ENCODE data around the gene MICALL2.

The MICALL2 gene

DNA sequence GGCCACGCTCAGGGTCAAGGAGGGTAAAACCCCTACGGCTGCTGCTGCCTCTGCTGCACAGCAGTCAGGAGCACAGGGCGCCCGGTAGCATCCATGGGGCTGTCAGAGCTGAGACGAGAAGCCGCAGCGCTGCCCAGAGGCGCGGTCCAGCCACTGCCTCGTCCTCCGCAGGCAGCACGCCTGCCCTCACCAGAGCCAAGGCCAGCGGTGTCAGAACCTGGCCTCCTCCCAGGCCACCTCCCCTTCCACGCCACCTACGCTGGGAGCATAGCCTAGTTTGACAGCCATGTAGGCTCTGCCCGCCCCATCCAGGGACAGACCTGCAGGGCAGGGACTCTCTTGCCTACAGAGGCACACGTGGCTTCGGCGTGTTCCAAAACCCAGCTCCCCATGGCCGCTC lies 28.7 kb upstream of the MICALL2 start:
- TF ChIP-seq, protein P1, sequence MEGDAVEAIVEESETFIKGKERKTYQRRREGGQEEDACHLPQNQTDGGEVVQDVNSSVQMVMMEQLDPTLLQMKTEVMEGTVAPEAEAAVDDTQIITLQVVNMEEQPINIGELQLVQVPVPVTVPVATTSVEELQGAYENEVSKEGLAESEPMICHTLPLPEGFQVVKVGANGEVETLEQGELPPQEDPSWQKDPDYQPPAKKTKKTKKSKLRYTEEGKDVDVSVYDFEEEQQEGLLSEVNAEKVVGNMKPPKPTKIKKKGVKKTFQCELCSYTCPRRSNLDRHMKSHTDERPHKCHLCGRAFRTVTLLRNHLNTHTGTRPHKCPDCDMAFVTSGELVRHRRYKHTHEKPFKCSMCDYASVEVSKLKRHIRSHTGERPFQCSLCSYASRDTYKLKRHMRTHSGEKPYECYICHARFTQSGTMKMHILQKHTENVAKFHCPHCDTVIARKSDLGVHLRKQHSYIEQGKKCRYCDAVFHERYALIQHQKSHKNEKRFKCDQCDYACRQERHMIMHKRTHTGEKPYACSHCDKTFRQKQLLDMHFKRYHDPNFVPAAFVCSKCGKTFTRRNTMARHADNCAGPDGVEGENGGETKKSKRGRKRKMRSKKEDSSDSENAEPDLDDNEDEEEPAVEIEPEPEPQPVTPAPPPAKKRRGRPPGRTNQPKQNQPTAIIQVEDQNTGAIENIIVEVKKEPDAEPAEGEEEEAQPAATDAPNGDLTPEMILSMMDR (IDR thresholded peaks at IDR 0.05; ENCODE audit: low read depth, low read length), result no peak
- H3K27me3 ChIP-seq, result no peaks in the 10 kb centered on the region
- H3K36me3 ChIP-seq, result peaks cover 48% of the 10 kb centered on the region
- no peaks in the 10 kb centered on the region for H3K4me1 ChIP-seq
- H3K9me3 ChIP-seq, result no peaks in the 10 kb centered on the region
- no peak overlapping the region for H3K4me3 ChIP-seq (ENCODE audit: low read depth, low read length)
- DNase-seq, result no peak

DNA sequence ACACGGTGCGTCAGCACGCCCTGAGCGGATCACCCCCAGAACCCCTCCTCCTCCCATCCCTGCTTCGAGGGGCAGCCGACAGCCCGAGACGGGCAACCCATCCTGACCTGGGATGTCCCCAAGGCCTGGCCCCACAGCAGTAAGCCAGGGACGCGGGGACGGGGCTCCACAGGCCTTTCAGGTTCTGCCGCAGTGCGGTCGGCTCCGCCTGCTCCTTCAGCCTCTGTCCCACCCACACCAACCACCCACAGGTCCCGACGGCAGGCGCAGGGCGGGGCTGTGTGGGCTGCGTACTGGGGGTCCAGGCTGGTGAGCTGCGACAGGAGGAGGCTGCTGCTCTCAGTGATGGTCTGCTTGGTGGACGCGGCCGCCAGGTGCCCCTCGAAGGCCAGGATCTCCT lies 28.2 kb upstream of the MICALL2 start:
- H3K36me3 ChIP-seq, result peaks cover 53% of the 10 kb centered on the region
- no peak overlapping the region for H3K4me3 ChIP-seq (ENCODE audit: low read depth, low read length)
- TF ChIP-seq, protein P1 (IDR thresholded peaks at IDR 0.05; ENCODE audit: low read depth, low read length), result no peak
- no peaks in the 10 kb centered on the region for H3K9me3 ChIP-seq
- no peak for DNase-seq
- H3K27me3 ChIP-seq, result no peaks in the 10 kb centered on the region
- no peaks in the 10 kb centered on the region for H3K4me1 ChIP-seq

DNA sequence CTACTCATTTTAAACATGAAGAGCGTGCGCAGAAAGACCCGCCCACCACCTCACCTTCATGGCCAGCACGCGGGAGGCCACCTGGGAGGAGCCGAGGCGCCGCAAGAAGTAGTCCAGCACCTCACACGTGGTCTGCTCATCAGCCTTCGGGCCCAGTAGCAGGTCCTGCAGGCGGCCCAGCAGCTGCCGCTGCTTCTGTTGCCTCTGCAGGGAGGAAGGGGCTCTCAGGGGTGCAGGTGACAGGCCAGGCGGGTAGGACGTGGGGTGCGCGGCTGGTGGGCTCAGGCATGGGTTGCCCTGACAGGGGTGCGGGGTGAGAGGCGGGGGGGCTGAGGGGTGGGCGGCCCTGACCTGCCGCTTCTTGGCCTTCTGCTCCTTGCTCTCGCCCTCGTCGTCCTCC lies 27.3 kb upstream of the MICALL2 start:
- Histone ChIP-seq H3K4me1 (no peaks in the 10 kb centered on the region), H3K4me3 (ENCODE audit: low read depth, low read length) (no peak overlapping the region), H3K27me3 (no peaks in the 10 kb centered on the region), H3K36me3 (peaks cover 61% of the 10 kb centered on the region), H3K9me3 (no peaks in the 10 kb centered on the region)
- DNase-seq, result no peak
- TF ChIP-seq, protein P1 (IDR thresholded peaks at IDR 0.05; ENCODE audit: low read depth, low read length), result no peak

DNA sequence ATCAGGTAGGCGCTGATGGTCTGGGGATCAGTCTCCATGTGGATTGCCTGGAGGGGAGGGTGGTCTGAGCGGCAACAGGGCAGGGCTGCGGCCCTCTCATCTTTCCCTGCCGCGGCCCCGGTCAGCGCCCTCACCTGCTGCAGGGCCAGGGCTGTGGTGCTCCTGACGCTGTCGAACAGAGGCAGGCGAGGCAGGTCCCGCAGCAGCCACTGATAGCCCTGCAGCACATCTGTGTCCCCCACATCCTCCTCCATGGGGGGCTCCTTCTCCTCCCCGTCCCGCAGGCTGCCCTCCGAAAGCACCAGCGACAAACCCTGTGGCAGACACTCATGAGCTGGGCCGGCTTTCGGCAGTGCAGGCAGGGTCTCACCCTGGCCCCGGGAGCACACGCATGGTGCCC lies 25.9 kb upstream of the MICALL2 start:
- Histone ChIP-seq H3K4me1 (no peaks in the 10 kb centered on the region), H3K27me3 (no peaks in the 10 kb centered on the region), H3K9me3 (no peaks in the 10 kb centered on the region), H3K36me3 (peaks cover 70% of the 10 kb centered on the region), H3K4me3 (ENCODE audit: low read depth, low read length) (no peak overlapping the region)
- TF ChIP-seq, protein P1 (IDR thresholded peaks at IDR 0.05; ENCODE audit: low read depth, low read length), result no peak
- DNase-seq, result no peak

DNA sequence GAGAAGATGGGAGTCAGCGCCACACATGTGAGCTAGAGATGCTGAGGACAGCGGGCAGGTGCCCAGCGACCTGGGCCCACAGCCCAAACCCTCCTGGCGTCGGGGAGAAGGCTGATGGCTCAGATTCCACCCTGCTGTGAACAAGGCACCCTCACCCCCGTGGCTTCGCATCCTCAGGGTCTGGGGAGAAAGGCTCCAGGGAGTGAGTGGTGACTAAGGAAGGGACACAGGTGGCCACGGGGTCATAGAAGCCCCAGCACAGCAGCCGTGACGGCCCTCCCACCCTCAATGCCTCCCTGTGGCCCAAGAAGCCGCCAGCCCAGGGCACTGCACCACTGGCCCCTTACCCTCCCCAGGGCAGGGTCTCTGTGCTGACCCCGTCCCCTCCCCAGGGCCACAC lies 25.3 kb upstream of the MICALL2 start:
- no peak for DNase-seq
- no peak overlapping the region for H3K4me3 ChIP-seq (ENCODE audit: low read depth, low read length)
- TF ChIP-seq, protein P1 (IDR thresholded peaks at IDR 0.05; ENCODE audit: low read depth, low read length), result no peak
- no peaks in the 10 kb centered on the region for H3K27me3 ChIP-seq
- peaks cover 72% of the 10 kb centered on the region for H3K36me3 ChIP-seq
- H3K9me3 ChIP-seq, result no peaks in the 10 kb centered on the region
- H3K4me1 ChIP-seq, result no peaks in the 10 kb centered on the region

DNA sequence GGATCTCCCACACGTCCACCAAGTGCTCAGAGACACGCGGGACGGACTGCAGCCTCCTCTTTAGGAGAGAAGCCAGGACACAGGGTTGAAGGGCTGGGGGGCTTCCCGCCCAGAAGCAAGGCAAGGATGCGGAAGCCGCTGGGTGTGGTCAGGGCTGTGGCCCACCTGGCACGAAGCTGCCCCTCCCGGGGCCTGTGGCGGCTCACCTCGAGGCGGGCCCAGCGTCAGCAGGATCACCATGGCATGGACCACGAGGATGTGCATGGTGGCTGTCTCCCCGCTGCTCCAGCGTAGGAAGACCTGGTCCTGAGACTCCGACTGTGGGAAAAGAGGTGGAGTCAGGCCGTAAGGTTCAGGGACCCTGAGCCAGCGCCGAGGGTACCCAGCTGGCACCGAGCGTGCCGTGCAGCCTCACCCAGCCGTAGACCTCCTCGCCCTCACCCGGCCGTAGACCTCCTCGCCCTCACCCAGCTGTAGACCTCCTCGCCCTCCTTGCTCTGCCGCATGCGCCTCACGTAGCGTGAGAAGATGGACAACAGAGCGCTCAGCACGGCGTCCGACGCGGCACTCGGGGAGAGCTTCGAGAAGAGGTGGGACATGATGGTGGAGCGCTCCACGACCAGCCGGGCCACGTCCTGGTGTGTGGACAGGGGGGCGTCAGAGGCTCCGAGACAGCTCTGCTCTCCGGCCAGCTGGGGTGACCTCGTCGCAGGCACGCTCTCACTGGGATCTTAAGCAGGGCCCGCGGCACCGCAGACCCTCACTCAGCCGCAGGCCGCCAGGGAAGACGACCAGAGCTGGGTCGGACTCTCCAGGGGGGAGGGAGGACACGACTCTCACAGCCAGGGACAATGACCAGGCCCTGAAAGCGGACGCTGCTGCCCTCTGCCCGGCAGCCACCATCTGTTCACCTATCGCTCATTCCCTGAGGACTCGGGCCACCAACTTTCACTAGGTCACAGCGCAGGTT lies 24.6 kb upstream of the MICALL2 start:
- no peak for DNase-seq
- Histone ChIP-seq H3K4me3 (ENCODE audit: low read depth, low read length) (no peak overlapping the region), H3K36me3 (peaks cover 74% of the 10 kb centered on the region), H3K4me1 (no peaks in the 10 kb centered on the region), H3K27me3 (no peaks in the 10 kb centered on the region), H3K9me3 (no peaks in the 10 kb centered on the region)
- TF ChIP-seq, protein P1 (IDR thresholded peaks at IDR 0.05; ENCODE audit: low read depth, low read length), result no peak

Measured in BE2C (cell line).